A673 (cell line): ENCODE results near the gene PARVA. TPM values are rescaled to one million over a fixed set of nuclear protein-coding genes. Genes with fewer than 3 reads are reported as not detected.

Experiments used
- BruUV-seq: library from RNA; stranded (reverse); fragments of 400-500 nt; replicated peaks from 2 replicates; lab custom pipeline; 2021; lab: Mats Ljungman, UMichigan
- CTCF ChIA-PET: fragments of 300-600 bp; sonication (Branson Sonifier 250); formaldehyde crosslinking; loops from one replicate; lab custom pipeline; 2022; ENCODE audit warnings: antibody characterized with exemption; lab: Charles Lee
- POLR2A ChIA-PET: fragments of 300-600 bp; sonication (Branson Sonifier 250); formaldehyde crosslinking; loops from one replicate; lab custom pipeline; 2022; ENCODE audit warnings: antibody characterized with exemption; ENCODE audit not compliant: low non-redundant PET; lab: Charles Lee
- DNase-seq: peaks from one replicate; pipeline ENCODE4 v3.0.0-alpha.2; 2015; ENCODE audit warnings: low spot score
- H3K27ac ChIP-seq: fragments of 200-600 bp; sonication (generic); 2 replicates; pipeline ENCODE4 v1.5.1; 2016; ENCODE audit warnings: mixed run types, low read depth, mild to moderate bottlenecking, mixed read lengths, antibody characterized with exemption, low read length; ENCODE audit not compliant: poor library complexity, severe bottlenecking
- H3K27me3 ChIP-seq: fragments of 200-600 bp; sonication (generic); replicated peaks from 2 replicates; pipeline ENCODE4 v1.6.1; 2017; ENCODE audit warnings: mixed run types, low read depth, mild to moderate bottlenecking, mixed read lengths, antibody characterized with exemption, low read length; ENCODE audit not compliant: insufficient read depth, poor library complexity
- H3K36me3 ChIP-seq: fragments of 200-600 bp; sonication (generic); 2 replicates; pipeline ENCODE4 v1.6.1; 2016; ENCODE audit warnings: mixed run types, mild to moderate bottlenecking, mixed read lengths, antibody characterized with exemption, low read length; ENCODE audit not compliant: insufficient read depth, poor library complexity, severe bottlenecking
- H3K4me1 ChIP-seq: fragments of 200-600 bp; sonication (generic); 2 replicates; pipeline ENCODE4 v1.6.1; 2017; ENCODE audit warnings: mixed run types, mild to moderate bottlenecking, mixed read lengths, antibody characterized with exemption, low read length; ENCODE audit not compliant: insufficient read depth, poor library complexity, severe bottlenecking
- H3K4me3 ChIP-seq: fragments of 200-600 bp; sonication (generic); 2 replicates; pipeline ENCODE4 v1.5.1; 2016; ENCODE audit warnings: low read depth, mixed run types, mild to moderate bottlenecking, mixed read lengths, low read length; ENCODE audit not compliant: poor library complexity, severe bottlenecking
- H3K9me3 ChIP-seq: fragments of 200-600 bp; sonication (generic); 2 replicates; pipeline ENCODE4 v1.6.1; 2016; ENCODE audit warnings: mixed run types, low read depth, mild to moderate bottlenecking, mixed read lengths, antibody characterized with exemption, low read length; ENCODE audit not compliant: poor library complexity, severe bottlenecking
- CTCF ChIP-seq: fragments of 300-800, 200-600 bp; sonication (generic); conservative IDR thresholded peaks from 2 replicates; pipeline ENCODE4 v1.5.1; 2017; ENCODE audit warnings: low read depth, mild to moderate bottlenecking, antibody characterized with exemption, low read length, moderate library complexity, mixed read lengths
- EZH2 ChIP-seq: fragments of 200-600 bp; sonication (generic); IDR thresholded peaks from 2 replicates; pipeline ENCODE4 v1.6.1; 2017; ENCODE audit warnings: borderline replicate concordance, low read depth, mild to moderate bottlenecking, mixed read lengths, antibody characterized with exemption, low read length; ENCODE audit not compliant: poor library complexity, severe bottlenecking
- intact Hi-C: fragments of 100-400 bp; cut with micrococcal nuclease; formaldehyde crosslinking; loops from one replicate; pipeline ENCODE4 v1.10.0; 2022; ENCODE audit not compliant: unreplicated experiment
- total RNA-seq: library from RNA; stranded (reverse); gene quantifications from 2 replicates; pipeline ENCODE4 v1.2.3, GENCODE V29; 2021

PARVA gene
- total RNA-seq, 1 experiment from 2014 or later, result 15.2 TPM

- Histone ChIP-seq H3K4me3 (no peak overlapping the region), H3K36me3 (no peaks in the 10 kb centered on the region), H3K9me3 (no peaks in the 10 kb centered on the region), H3K27me3 (no peaks in the 10 kb centered on the region), H3K4me1 (no peaks in the 10 kb centered on the region), H3K27ac (no peak overlapping the region)
- CTCF ChIA-PET, result no interaction called here
- TF ChIP-seq EZH2 (no peak), CTCF (no peak)
- BruUV-seq, result no TSS peak
- intact Hi-C loops, result no loop called here
- POLR2A ChIA-PET, result no interaction called here
- no peak for DNase-seq
These were observed 170.7 kb downstream of the PARVA start for GRCh38 chr11:12547953-12548650.

- H3K4me1 ChIP-seq, result no peaks in the 10 kb centered on the region
- H3K27me3 ChIP-seq, result no peaks in the 10 kb centered on the region
- ChIA-PET CTCF (no interaction called here), POLR2A (no interaction called here)
- TF ChIP-seq CTCF (no peak), EZH2 (no peak)
- no peak overlapping the region for H3K27ac ChIP-seq
- H3K4me3 ChIP-seq, result no peak overlapping the region
- peaks cover 8% of the 10 kb centered on the region for H3K9me3 ChIP-seq
- BruUV-seq, result no TSS peak
- intact Hi-C loops, result no loop called here
- H3K36me3 ChIP-seq, result no peaks in the 10 kb centered on the region
- DNase-seq, result no peak
These were observed 175.3 kb downstream of the PARVA start for GRCh38 chr11:12552692-12553091.

GRCh38 chr11:12554122-12554521 lies 176.8 kb downstream of the PARVA start:
- CTCF ChIA-PET, result no interaction called here
- H3K27ac ChIP-seq, result no peak overlapping the region
- H3K4me1 ChIP-seq, result no peaks in the 10 kb centered on the region
- POLR2A ChIA-PET, result no interaction called here
- TF ChIP-seq CTCF (no peak), EZH2 (no peak)
- intact Hi-C loops, result no loop called here
- H3K27me3 ChIP-seq, result no peaks in the 10 kb centered on the region
- peaks cover 8% of the 10 kb centered on the region for H3K9me3 ChIP-seq
- DNase-seq, result no peak
- H3K4me3 ChIP-seq, result no peak overlapping the region
- BruUV-seq, result no TSS peak
- no peaks in the 10 kb centered on the region for H3K36me3 ChIP-seq
